ENCODE results near the gene FRG1.
A peak's percentile ranks its signal among the peaks of the same experiment; 100 is the strongest.
"Not testable (repeated sequence)": the region's sequence is repeated elsewhere in the genome, so short reads cannot be mapped to it uniquely, and the experiment has no call there.

Gene FRG1

GRCh38 chr4:189940178-189941004 is at the start of gene FRG1:
TSS of gene FRG1 (plus strand) at chr4:189940872. CDS start at chr4:189941010, 138 bp downstream.
- peaks cover 3% of the 10 kb centered on the region; the same call in 1 of the 2 replicates for H3K36me3 ChIP-seq
- H3K27me3 ChIP-seq (ENCODE audit: insufficient read depth, low read depth, severe bottlenecking) = no peaks in the 10 kb centered on the region
- DNase-seq = peak; percentile 95
- peak within 1 kb of the TSS; percentile 88 for H3K27ac ChIP-seq
- peak; percentile 98 for TF ChIP-seq CTCF (IDR thresholded peaks at IDR 0.05; ENCODE audit: low read depth, low read length)
- peaks cover 5% of the 10 kb centered on the region for H3K9me3 ChIP-seq (ENCODE audit: severe bottlenecking)
- peak within 1 kb of the TSS; percentile 99 for H3K4me3 ChIP-seq (ENCODE audit: low read depth, low read length)

- no peak for TF ChIP-seq CTCF (IDR thresholded peaks at IDR 0.05; ENCODE audit: low read depth, low read length)
- no peak for DNase-seq
- H3K4me3 ChIP-seq (ENCODE audit: low read depth, low read length) = no peak overlapping the region
- H3K36me3 ChIP-seq = no peaks in the 10 kb centered on the region
- H3K27ac ChIP-seq = no peak overlapping the region
- H3K9me3 ChIP-seq (ENCODE audit: severe bottlenecking) = no peaks in the 10 kb centered on the region
- peaks cover 25% of the 10 kb centered on the region for H3K27me3 ChIP-seq (ENCODE audit: insufficient read depth, low read depth, severe bottlenecking)
Observed at GRCh38 chr4:189897667-189898066, 43.0 kb upstream of the FRG1 start.

- peaks cover 15% of the 10 kb centered on the region for H3K27me3 ChIP-seq (ENCODE audit: insufficient read depth, low read depth, severe bottlenecking)
- H3K9me3 ChIP-seq (ENCODE audit: severe bottlenecking); DNase-seq; H3K27ac ChIP-seq; H3K36me3 ChIP-seq; H3K4me3 ChIP-seq (ENCODE audit: low read depth, low read length): not testable (repeated sequence)
Observed at GRCh38 chr4:189899481-189900015, 41.1 kb upstream of the FRG1 start.

- peak; percentile 59 for TF ChIP-seq CTCF (IDR thresholded peaks at IDR 0.05; ENCODE audit: low read depth, low read length)
- not testable (repeated sequence) for H3K36me3 ChIP-seq; H3K4me3 ChIP-seq (ENCODE audit: low read depth, low read length); H3K27ac ChIP-seq; H3K9me3 ChIP-seq (ENCODE audit: severe bottlenecking)
- peaks cover 16% of the 10 kb centered on the region for H3K27me3 ChIP-seq (ENCODE audit: insufficient read depth, low read depth, severe bottlenecking)
- peak; percentile 51 for DNase-seq
Observed at GRCh38 chr4:189904420-189905027, 36.1 kb upstream of the FRG1 start.

- TF ChIP-seq CTCF (IDR thresholded peaks at IDR 0.05; ENCODE audit: low read depth, low read length) = peak; percentile 71
- DNase-seq = no peak
Observed at GRCh38 chr4:189912170-189912569, 28.5 kb upstream of the FRG1 start.

GRCh38 chr4:189917161-189917891 is 23.3 kb upstream of the FRG1 start:
- TF ChIP-seq CTCF (IDR thresholded peaks at IDR 0.05; ENCODE audit: low read depth, low read length) = no peak
- Histone ChIP-seq H3K4me3 (ENCODE audit: low read depth, low read length) (no peak overlapping the region), H3K36me3 (no peaks in the 10 kb centered on the region), H3K9me3 (ENCODE audit: severe bottlenecking) (peaks cover 14% of the 10 kb centered on the region), H3K27ac (no peak overlapping the region), H3K27me3 (ENCODE audit: insufficient read depth, low read depth, severe bottlenecking) (peaks cover 6% of the 10 kb centered on the region)
- DNase-seq = no peak

More at GRCh38 chr4:189912170-189912569, 28.5 kb upstream of the FRG1 start:
- no peaks in the 10 kb centered on the region for H3K36me3 ChIP-seq
- H3K27me3 ChIP-seq (ENCODE audit: insufficient read depth, low read depth, severe bottlenecking) = peaks cover 11% of the 10 kb centered on the region
- no peak overlapping the region for H3K27ac ChIP-seq
- H3K9me3 ChIP-seq (ENCODE audit: severe bottlenecking) = peaks cover 4% of the 10 kb centered on the region
- H3K4me3 ChIP-seq (ENCODE audit: low read depth, low read length) = no peak overlapping the region
